GM21381 (cell line): Measurements from ENCODE around the gene LZTS2.
A peak's percentile ranks its signal among the peaks of the same experiment; 100 is the strongest.

Experiments
- ATAC-seq: cut with Tn5 transposase; IDR thresholded peaks from one replicate; pipeline ENCODE4 v1.9.1; 2021; ENCODE audit warnings: mild to moderate bottlenecking, moderate library complexity; ENCODE audit not compliant: unreplicated experiment

LZTS2 gene

DNA sequence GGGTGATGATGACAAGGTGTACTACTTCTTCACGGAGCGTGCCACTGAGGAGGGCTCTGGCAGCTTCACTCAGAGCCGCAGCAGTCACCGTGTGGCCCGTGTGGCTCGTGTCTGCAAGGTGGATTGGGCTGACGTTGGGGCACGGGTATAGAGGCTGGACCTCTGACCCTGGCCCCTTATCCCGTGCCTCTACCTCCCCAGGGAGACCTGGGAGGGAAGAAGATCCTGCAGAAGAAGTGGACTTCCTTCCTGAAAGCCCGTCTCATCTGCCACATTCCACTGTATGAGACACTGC, 20.8 kb upstream of the LZTS2 start:
- ATAC-seq = no peak

DNA sequence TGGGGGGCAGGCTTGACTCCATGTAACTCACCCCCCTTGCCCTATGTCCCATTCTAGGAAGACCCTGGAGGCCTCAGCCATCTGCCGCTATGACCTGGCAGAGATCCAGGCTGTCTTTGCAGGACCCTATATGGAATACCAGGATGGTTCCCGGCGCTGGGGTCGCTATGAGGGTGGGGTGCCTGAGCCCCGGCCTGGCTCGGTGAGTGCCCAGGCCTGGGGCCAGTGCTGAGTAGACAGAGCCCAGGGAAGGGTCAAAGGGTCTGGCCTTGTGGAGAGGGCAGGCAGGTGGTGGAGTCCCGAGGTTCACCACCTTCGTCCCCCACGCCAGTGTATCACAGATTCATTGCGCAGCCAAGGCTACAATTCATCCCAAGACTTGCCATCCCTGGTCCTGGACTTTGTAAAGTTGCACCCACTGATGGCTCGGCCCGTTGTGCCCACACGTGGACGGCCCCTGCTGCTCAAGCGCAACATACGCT, 19.8 kb upstream of the LZTS2 start:
- no peak for ATAC-seq

- ATAC-seq = no peak
These were observed 19.3 kb upstream of the LZTS2 start for GRCh38 chr10:100980311-100980710.

DNA sequence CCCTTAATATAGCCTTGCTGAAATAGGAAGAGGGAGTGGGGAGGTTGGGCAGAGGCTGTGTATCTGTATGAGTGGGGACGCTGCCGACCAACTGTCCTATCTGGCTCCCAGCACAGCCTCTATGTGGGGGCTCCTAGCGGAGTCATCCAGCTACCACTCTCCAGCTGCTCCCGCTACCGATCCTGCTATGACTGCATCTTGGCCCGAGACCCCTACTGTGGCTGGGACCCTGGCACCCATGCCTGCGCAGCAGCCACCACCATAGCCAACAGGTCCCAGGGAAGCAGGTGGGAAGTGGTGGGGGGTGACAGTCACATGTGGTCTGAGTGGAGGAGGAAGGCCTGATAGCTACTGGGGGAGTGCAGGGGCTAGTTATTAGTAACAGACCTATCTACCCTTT, 18.9 kb upstream of the LZTS2 start:
- ATAC-seq = no peak

DNA sequence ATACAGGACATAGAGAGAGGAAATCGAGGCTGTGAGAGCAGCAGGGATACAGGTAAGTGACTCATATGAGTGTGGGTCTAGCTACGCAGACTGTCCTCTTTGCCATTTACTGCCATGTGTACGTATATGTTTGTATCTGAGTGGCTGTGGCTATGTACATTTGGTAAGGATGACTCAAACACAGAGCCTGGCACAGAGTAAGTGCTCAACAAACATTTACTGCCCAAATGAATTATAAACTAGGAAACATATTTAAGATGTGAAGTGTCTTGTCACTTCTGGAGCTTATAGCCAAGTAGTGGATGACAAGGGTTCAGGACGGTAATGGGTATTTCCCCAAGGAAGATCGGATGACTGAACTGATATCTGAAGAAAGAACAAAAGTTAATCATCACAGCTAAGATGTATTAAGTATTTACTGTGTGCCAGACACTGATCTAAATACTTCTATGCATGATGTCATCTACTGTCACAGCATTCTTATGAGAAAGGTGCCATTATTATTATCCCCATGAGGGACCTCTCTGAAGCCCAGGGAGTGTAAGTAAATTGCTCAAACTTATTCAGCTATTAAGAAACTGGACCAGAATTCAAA, 18.3 kb upstream of the LZTS2 start:
- ATAC-seq = no peak

GRCh38 chr10:100982916-100983830, 16.4 kb upstream of the LZTS2 start:
- ATAC-seq = no peak

GRCh38 chr10:100983868-100984671, 15.5 kb upstream of the LZTS2 start:
- ATAC-seq = no peak

DNA sequence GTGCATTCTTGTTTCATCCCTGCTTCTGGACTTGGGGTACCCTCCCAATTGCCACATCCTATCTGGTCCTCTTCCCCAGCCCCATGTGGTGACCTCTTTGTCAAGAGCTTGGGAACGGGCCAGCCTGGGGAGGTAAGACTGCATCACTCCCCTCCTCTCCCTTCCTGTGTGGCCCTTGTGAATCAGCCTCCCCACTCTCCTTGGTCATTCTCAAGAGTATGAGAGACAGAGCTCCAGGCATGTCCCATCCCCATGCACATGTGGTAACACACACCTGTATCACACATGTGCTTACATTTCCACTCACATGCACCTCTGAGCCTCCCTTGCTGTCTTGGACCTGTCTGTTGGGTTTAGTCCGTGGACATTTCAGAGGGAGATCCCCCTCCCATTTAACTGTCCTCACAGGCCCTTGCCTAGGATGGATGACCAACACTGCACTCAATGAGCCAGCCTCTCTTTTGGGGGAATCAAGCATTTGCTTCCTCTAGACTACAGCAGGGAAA, 14.9 kb upstream of the LZTS2 start:
- no peak for ATAC-seq

GRCh38 chr10:100985336-100985735, 14.3 kb upstream of the LZTS2 start:
- ATAC-seq = no peak

GRCh38 chr10:100986623-100986951, 13.0 kb upstream of the LZTS2 start:
- ATAC-seq = no peak

DNA sequence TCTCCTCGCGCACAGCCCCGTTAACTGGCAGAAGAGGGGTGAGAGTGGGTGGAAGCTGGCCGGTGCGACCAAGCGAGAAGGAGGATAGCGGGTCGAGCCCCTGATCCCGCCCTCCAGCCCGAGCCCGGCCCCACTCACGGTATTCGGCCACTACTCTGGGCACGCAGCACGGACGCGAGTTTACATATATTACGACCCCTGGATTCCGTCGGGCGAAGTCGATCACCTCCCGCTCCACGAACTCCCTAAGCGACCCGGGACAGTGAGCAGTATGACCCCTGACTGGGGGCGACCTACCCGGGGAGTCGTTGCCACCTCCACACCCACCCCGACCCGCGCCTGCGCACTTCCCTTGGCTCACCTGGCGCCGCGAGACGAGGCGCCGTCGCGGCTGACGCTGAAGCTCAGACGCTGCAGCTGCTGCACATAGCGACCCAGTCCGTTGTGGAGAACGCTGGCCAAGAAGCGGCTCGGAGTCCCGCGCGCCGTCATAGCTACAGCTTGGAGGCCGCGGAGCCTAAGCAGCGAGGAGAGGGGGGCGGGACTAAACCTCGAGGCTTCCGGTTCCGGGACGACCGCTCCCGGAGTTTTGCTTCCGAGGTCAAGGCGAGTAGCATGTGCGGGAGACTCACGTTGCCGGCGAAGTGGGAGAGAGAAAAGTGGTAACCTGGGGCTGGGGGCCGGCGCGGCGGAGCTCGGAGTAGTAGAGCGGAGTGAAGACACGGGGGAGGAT, 12.5 kb upstream of the LZTS2 start, which contains the start of the genes MRPL43 and TWNK:
Gene MRPL43 (minus strand): TSS at position 546 of the 733 bp plus-strand sequence. CDS start 54 bp downstream, at position 492.
Gene TWNK (plus strand): TSS at position 592 of the 733 bp plus-strand sequence. CDS start 668 bp downstream, outside the sequence.
- peak; percentile 88 for ATAC-seq

GRCh38 chr10:100987685-100988049, 11.9 kb upstream of the LZTS2 start:
- ATAC-seq = peak; percentile 6

DNA sequence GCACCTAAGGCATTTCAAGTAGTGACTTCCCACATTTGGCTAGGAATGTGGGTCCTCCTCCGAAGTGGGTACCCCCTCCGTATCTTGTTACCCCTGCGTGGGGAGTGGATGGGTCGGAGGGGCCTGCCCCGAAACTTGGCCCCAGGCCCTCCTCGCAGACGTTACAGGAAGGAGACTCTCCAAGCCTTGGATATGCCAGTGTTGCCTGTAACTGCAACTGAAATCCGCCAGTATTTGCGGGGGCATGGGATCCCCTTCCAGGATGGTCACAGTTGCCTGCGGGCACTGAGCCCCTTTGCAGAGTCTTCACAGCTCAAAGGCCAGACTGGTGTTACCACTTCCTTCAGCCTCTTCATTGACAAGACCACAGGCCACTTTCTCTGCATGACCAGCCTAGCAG, 11.4 kb upstream of the LZTS2 start:
- no peak for ATAC-seq

- no peak for ATAC-seq
These were observed 10.5 kb upstream of the LZTS2 start for GRCh38 chr10:100989088-100989487.

DNA sequence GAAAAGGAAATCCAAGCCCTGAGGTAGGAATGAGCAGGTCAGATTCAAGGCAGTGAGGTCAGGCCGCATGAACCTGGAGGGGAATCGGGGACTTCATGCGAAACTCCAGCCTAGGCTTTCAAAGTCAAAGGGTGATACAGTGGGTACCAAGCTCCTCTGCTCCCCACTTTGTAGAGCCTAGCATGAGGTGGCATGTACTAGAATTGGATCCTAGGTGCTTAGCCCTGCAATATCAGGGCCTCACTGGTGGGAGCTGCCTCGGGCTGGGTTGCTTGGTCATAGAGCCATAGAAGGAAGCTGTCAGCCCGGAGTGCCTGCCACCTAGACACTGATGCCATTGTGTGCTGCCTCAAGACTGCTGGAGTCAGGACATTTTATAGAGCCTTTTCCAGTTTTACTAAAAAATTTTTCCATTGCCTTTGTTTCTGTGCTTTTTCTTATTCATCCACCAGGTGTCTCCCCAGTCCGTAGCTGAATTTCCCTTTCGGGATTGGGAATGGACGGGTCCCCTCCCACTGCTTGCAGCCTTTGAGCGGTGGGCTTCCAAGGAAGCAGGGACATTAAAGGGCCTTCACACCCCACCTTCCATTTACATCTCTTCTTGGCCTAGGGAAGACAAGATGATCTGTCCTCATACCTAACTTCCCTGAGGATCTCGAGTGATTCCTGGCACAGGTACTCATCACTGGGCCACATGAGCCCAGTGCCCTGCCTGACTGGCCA, 5.5 kb upstream of the LZTS2 start:
- ATAC-seq = no peak

DNA sequence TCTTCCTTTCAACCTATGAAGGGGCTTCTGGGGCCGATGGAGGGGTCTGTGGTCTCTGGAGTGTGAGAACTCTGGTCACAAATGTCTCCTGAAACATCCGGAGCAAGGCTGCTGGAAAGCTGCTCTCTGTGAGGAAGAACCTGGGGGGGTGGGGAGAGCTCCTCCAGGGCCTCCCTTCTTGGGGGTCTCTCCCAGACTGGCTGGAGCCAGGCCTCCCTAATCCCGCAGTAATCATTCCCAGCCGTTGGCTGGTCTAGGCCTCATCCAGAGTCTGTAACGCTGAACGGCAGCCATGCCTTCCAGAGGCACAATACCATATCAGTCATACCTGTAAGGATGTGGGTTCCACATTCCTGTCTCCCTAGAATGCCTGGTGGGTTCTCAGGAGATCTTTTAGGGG, 4.4 kb upstream of the LZTS2 start:
- ATAC-seq = no peak

DNA sequence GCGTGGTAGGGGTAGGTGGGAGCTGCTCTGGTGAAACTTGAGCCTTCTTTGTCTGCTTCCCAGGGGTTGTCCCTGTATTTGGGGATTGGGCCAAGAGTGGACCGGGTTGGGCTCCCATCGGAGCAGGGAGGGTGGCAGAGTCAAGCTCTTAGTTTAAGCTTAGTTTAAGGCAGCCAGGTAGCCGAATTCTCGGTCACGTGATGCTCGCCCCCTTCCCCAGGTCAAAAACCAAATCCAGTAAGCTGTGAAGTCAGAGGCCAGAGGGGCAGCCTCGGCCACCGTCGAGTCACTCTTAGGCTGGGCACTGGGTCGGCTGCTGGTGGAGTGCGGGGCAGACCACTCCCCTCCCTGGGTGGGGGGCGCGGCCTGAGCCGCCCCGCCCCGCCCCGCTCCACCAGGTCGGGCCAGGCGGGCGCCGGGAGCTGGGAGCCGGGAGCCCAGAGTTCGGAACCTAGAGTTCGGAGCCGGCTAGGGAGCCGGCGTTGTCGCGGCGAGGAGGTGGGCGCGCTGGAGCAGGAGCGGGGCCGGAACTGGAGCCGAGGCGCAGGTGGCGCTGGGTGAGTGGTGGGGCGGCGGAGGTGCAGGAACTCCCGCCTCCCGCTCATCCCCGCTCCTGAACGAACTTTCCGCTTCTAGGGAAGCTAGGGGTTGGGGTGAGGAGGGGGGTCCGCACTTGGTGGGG, 2.8 kb upstream of the LZTS2 start:
- peak; percentile 12 for ATAC-seq

GRCh38 chr10:100997360-100998182, 2.0 kb upstream of the LZTS2 start:
- peak; percentile 30 for ATAC-seq
